ENCODE results near the gene DNMT1.

DNMT1 gene

GRCh38 chr19:10138879-10139795, 55.6 kb downstream of the DNMT1 start:
- DNase-seq = no peak

DNA sequence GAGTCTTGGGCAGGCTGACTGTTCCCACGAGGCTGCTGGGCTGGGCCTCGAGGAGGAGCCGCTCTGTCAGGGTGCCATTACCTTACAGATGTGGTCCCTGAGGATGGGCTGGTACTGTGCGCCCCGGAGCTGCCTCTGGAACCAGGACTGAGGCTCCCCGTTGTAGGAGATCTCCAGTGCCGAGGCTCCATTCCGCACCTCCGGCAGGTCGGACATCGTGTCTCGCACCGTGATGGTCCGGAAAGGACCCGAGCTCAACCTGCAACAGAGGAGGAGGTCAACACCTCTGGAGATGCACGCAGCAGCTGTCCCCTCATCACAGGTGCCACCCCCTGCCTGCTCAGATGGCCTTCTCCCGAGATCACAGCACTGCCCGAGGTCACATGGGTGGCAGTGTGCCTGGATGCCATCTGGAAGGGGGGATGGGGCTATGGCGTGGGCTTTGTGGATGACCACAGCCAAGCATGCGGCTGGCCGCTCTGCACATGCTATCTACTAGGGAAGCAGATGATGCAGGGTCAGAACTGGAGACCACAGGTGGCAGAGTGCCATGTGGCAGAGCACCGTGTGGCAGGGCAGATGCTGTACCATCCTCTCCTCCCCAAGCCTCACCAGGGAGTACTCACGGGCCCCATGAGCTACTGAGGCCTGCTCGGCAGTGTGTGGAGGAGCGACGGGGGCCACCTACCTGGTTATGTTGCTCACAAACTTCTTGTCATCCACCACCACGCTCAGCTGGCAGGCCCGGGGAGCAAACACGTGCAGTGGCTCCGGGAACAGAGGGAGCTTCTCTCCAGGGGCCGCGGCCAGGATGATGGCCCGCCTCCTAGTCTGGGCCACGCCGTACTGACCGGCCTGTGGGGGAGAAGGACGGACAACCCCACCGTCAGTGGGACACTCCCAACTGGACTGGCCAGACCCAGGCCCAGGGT, 56.7 kb downstream of the DNMT1 start:
- DNase-seq = no peak

- DNase-seq = no peak
Observed at GRCh38 chr19:10136936-10137335, 57.8 kb downstream of the DNMT1 start.

- no peak for DNase-seq
Observed at GRCh38 chr19:10135551-10136334, 59.0 kb downstream of the DNMT1 start.

DNA sequence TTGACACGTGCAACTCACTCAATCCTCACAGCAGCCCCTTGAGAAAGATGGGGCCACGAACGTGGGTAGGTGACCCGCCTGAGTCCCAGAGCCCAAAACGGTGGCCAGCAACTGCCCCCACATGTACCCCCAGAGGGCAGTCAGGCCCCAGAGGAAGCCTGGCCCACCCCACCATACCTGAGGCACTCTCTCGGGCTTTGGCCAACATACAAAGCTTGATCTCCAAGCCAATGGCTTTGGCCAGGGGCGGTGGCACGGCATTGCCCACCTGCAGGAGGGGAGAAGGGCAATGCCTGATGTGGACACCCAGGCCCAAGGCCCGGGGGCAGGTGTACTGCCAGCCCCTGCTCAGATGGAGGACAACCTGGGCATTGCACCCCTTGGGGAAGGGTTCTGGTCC, 60.7 kb downstream of the DNMT1 start:
- no peak for DNase-seq

- DNase-seq = no peak
Observed at GRCh38 chr19:10133596-10133995, 61.2 kb downstream of the DNMT1 start.

- no peak for DNase-seq
Observed at GRCh38 chr19:10132905-10133304, 61.8 kb downstream of the DNMT1 start.

DNA sequence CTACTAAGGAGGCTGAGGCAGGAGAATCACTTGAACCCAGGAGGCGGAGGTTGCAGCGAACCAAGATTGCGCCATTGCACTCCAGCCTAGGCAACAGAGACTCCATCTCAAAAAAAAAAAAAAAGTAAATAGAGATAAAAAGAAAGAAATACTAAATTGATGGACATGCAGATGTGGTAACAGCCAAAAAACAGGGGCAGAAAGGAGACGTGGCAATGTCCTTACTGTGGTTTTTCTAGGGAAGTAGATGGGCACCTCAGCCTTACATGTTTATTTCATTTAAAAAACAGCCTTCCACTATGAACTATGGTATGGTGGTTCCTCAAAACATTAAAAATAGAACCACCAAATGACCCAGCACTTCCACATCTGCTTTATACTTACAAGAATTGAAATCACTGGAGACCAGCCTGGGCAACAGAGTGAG, 68.5 kb downstream of the DNMT1 start:
- no peak for DNase-seq

DNA sequence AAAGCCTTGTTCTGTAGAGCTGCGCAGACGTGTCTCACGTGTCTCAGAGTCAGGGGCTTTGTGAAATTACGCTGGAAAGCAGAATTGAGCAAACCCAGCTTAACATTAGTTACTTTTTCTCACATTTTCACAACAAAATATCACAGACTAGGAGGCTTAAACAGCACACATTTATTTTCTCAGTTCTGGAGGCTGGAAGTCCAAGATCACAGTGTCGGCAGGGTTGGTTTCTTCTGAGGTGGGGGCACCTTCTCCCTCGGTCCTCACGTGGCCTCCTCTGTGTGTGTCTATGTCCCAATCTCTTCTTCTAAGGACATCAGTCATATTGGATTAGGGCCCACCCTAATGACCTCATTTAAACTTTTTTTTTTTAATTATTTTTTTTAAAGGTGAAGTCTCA, 70.3 kb downstream of the DNMT1 start:
- no peak for DNase-seq

GRCh38 chr19:10122045-10122444, 72.7 kb downstream of the DNMT1 start:
- no peak for DNase-seq

GRCh38 chr19:10120538-10121189, 74.1 kb downstream of the DNMT1 start:
- no peak for DNase-seq

DNA sequence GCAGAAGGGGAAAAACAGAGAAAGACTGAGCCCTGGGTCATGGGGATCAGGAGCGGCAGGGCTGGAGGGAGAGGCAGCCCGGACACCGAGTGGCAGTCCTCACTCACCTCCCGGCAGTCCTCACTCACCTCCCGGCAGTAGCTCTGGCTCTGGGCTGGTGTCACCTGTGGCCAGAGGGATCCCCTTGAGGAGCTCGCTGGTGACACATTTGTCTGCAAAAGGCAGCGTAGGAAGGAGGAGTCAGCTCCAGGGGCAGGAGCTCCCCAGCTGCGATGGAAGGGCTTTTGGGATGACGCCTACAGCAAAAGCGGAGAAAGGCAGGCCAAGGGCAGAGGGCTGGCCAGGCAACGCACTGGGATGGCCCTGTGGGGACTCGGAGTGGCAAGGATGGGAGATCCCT, 75.8 kb downstream of the DNMT1 start:
- DNase-seq = no peak

DNA sequence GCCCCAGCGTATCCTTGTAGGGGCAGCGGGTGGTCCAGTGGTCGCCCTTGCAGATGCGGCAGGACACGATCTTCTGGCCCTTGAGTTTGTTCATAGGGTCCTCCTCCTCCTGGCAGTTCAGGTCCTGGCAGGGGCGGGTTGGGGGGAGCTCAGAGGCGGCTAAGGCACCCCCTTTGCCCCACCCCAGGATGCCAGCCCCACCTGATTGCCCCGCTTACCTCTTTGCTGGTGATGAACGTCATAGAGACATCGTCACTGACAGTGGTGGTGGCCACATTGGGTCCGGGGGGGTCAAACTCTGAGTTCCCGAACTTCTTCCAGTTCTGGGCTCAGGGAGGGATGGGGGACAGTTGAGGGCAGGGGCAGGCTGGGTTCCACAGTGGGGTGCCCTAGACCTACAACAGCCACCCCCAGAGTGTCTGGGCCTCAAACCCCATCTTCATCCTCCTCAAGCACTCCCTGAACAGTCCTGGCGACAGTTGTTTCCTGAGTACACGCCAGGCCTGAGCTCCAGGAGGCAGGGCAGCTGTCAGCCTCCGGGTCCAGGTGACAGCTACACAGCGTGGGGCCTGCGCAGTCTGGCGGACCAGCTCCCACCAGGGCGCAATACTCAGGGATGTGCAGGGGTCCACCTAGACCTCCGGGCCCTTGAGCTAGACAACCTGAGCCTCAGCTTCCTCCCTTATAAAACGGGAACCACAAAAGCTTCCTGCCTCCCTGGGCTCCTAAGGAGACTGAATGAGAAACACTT, 77.7 kb downstream of the DNMT1 start:
- no peak for DNase-seq

DNA sequence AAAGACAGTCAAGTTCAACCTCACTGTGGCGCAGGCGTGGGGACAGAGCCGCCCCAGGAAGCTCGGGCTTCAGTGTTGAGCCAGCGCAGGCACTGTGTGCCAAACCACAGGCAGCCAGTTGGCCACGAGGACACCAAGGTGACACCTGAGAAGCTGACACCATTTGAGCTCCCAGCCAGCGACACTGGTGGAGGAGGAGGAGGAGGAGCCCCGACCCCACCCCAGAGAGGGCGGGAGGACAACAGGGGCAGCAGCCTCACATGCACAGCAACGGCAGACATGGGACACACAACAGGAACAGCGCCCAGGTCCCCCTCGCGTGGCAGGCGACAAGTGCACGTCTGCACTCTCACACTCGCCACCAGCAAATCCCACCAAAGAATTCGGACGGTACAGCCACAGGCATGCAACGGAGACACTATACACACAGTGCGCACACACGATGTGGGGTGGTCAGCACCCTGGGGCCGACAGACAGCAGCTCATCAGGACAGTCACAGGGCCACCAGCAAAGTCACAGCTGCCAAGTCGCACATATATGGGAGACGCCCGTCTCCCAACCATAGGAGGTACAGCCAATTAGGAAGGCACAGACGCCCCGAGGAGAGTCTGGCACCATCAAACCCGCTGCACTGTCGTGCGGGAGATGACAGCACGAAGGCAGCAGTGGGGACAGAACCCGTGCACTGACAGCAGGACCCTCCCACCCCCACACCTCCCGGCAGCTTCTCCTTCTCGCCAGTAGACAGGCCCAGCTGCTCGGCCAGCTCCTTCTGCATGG, 78.5 kb downstream of the DNMT1 start:
- no peak for DNase-seq

DNA sequence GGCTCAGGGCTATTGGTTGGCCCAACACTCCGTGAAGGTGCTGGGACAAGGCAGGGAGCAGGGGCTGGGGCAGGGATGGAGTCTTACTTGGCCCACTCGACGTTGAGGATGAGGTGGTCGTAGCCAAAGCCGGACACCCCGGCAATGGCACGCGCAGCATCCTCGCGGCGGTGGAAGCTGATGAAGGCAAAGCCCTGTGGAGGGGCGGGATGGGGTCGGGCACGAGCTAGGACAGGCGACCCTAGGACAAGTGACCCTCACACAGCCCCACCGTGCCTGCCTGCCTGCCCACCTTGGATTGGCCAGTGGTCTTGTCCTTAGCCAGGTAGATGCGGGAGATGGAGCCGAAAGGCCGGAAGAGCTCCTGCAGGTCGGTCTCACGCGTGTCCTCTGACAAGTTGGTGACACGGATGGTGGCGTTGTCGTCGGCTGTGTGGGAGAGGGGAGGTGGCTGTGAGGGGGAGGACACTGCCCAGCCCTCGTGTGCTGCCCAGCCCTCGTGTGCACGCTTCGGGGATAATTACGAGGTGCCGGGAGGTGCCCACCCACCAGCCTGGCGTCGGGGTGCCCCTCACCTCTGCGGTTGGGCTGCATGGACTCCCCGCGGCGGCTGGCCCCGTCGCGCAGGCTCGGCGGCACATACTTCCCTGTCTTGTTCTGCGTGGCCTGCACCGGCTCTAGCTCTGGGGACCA, 79.2 kb downstream of the DNMT1 start:
- DNase-seq = no peak

- no peak for DNase-seq
Observed at GRCh38 chr19:10114651-10115391, 79.9 kb downstream of the DNMT1 start.

- no peak for DNase-seq
Observed at GRCh38 chr19:10113964-10114650, 80.6 kb downstream of the DNMT1 start.

- DNase-seq = no peak
Observed at GRCh38 chr19:10113592-10113963, 81.2 kb downstream of the DNMT1 start.

Measured in activated naive CD4-positive, alpha-beta T cell (primary cell).